Naive B cell (primary cell): ENCODE results near the gene ATP8B1. TPM values are rescaled to one million over a fixed set of nuclear protein-coding genes. Genes with fewer than 3 reads are reported as not detected.

Experiments
- ATAC-seq, 2 donors: fragments of 150-1000 bp; cut with Tn5 transposase; 2 replicates each; pipeline ENCODE4 v1.10.0; 2021; ENCODE audit warnings: low read depth in 2 of 2, mild to moderate bottlenecking in 2 of 2, moderate library complexity in 2 of 2
- DNase-seq: peaks from one replicate; pipeline ENCODE4 v3.0.0; 2022
- H3K27ac Mint-ChIP-seq, 6 donors: one replicate each; pipeline ENCODE4 v1.8.0; 2020 to 2022; ENCODE audit warnings: mild to moderate bottlenecking in 6 of 6, mixed read lengths in 6 of 6, moderate library complexity in 5 of 6, inconsistent platforms in 2 of 6
- H3K27me3 Mint-ChIP-seq, 3 donors: one replicate each; pipeline ENCODE4 v1.8.0; 2021 to 2022; ENCODE audit warnings: mixed read lengths in 3 of 3, mild to moderate bottlenecking in 1 of 3
- H3K36me3 Mint-ChIP-seq, 2 donors: one replicate each; pipeline ENCODE4 v1.8.0; 2020 to 2022; ENCODE audit warnings: mixed read lengths in 2 of 2, inconsistent platforms in 1 of 2, mild to moderate bottlenecking in 1 of 2
- H3K4me1 Mint-ChIP-seq, 3 donors: one replicate each; pipeline ENCODE4 v1.8.0; 2020 to 2022; ENCODE audit warnings: mixed read lengths in 3 of 3, inconsistent platforms in 1 of 3, mild to moderate bottlenecking in 1 of 3, moderate library complexity in 1 of 3
- H3K4me3 Mint-ChIP-seq, 8 donors: one replicate each; pipeline ENCODE4 v1.8.0; 2020 to 2022; ENCODE audit warnings: mild to moderate bottlenecking in 8 of 8, mixed read lengths in 8 of 8, moderate library complexity in 8 of 8, inconsistent platforms in 2 of 8
- H3K9me3 Mint-ChIP-seq, 7 donors: one replicate each; pipeline ENCODE4 v1.8.0; 2020 to 2022; ENCODE audit warnings: mixed read lengths in 7 of 7, mild to moderate bottlenecking in 5 of 7, inconsistent platforms in 2 of 7, moderate library complexity in 1 of 7
- polyA plus RNA-seq, 6 donors: library from polyadenylated mRNA; unstranded; fragments of 300-500 nt; fragmentation: Illumina TruSeq; gene quantifications; one replicate each; pipeline ENCODE4 v1.2.3, GENCODE V29; 2021; ENCODE audit warnings: low read depth in 6 of 6

ATP8B1 gene
- polyA plus RNA-seq, 6 donors from 2014 or later, result 0.04 to 1.1 (median 0.37) TPM; not detected in 1

- Mint-ChIP-seq H3K36me3 (peaks cover 0 to 11% of the 10 kb centered on the region in 2 donors), H3K27me3 (no peaks in the 10 kb centered on the region), H3K4me3 (no peak overlapping the region), H3K27ac (peak overlapping the region in 1 of 6 donors; percentile 48), H3K9me3 (no peaks in the 10 kb centered on the region), H3K4me1 (peaks cover 8 to 10% (median 10%) of the 10 kb centered on the region in 3 donors)
- DNase-seq (no peak), ATAC-seq (no peak)
Measured at GRCh38 chr18:57784034-57784800, 18.9 kb downstream of the ATP8B1 start.

- no peak for ATAC-seq
Measured at GRCh38 chr18:57782049-57782448, 21.1 kb downstream of the ATP8B1 start.

GRCh38 chr18:57780706-57781347 lies 22.3 kb downstream of the ATP8B1 start:
- H3K27ac Mint-ChIP-seq, result no peak overlapping the region
- no peaks in the 10 kb centered on the region for H3K9me3 Mint-ChIP-seq
- H3K4me3 Mint-ChIP-seq, result no peak overlapping the region
- ATAC-seq (no peak), DNase-seq (no peak)
- H3K36me3 Mint-ChIP-seq, result peaks cover 0 to 11% of the 10 kb centered on the region in 2 donors
- peaks cover 8 to 16% (median 10%) of the 10 kb centered on the region in 3 donors for H3K4me1 Mint-ChIP-seq
- H3K27me3 Mint-ChIP-seq, result no peaks in the 10 kb centered on the region

More at GRCh38 chr18:57782049-57782448, 21.1 kb downstream of the ATP8B1 start:
- Mint-ChIP-seq H3K27ac (no peak overlapping the region), H3K9me3 (no peaks in the 10 kb centered on the region), H3K27me3 (no peaks in the 10 kb centered on the region), H3K36me3 (peaks cover 0 to 11% of the 10 kb centered on the region in 2 donors), H3K4me1 (peaks cover 8 to 10% (median 10%) of the 10 kb centered on the region in 3 donors), H3K4me3 (no peak overlapping the region)
- no peak for DNase-seq

GRCh38 chr18:57780318-57780705 lies 22.8 kb downstream of the ATP8B1 start:
- no peak for DNase-seq
- Mint-ChIP-seq H3K27ac (peak overlapping the region in 3 of 6 donors; percentile 5 to 60 (median 59)), H3K4me1 (peaks cover 8 to 21% (median 10%) of the 10 kb centered on the region in 3 donors), H3K4me3 (no peak overlapping the region), H3K27me3 (no peaks in the 10 kb centered on the region), H3K36me3 (peaks cover 0 to 11% of the 10 kb centered on the region in 2 donors), H3K9me3 (no peaks in the 10 kb centered on the region)
- no peak for ATAC-seq

DNA sequence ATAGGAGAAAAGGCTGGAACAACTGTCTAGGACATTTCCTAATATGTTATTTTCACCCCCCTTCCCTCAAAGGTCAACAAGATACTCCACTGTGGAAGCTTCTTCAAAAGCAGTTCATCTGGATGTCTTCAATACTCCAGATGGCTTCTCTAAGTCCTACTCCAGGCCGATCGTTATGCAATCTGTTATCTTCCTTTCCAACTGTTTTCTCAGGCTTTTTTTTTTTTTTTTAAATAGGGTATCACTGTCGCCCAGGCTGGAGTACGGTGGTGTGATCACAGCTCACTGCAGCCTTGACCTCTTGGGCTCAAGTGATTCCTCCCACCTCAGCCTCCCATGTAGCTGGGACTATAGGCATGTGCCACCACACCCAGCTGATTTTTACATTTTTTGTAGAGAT lies 26.3 kb downstream of the ATP8B1 start:
- ATAC-seq (no peak), DNase-seq (no peak)
- no peaks in the 10 kb centered on the region for H3K9me3 Mint-ChIP-seq
- H3K27me3 Mint-ChIP-seq, result no peaks in the 10 kb centered on the region
- H3K36me3 Mint-ChIP-seq, result no peaks in the 10 kb centered on the region
- peak overlapping the region in 1 of 6 donors; percentile 58 for H3K27ac Mint-ChIP-seq
- peaks cover 22 to 49% (median 42%) of the 10 kb centered on the region in 3 donors for H3K4me1 Mint-ChIP-seq
- no peak overlapping the region for H3K4me3 Mint-ChIP-seq

DNA sequence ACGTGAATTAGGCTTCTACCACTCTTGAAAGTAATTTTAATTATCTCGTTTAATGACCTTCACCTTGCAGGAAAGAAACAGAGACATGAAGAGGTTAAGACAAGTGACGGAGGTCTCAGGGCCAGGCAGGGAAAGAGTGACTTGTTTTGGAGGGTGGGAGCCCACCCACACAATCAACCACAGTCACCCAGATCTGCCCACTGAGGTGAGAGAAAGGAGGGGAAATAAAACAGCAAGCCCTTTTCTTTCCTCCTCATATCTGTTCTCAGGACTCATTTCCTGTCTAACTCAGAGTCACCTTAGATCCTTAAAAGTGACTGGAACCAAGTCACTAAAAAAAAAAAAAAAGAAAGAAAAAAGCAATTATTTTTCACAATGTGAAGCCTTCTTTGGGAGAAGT lies 26.8 kb downstream of the ATP8B1 start:
- H3K4me1 Mint-ChIP-seq, result peaks cover 22 to 49% (median 42%) of the 10 kb centered on the region in 3 donors
- no peak for ATAC-seq
- H3K27me3 Mint-ChIP-seq, result no peaks in the 10 kb centered on the region
- H3K36me3 Mint-ChIP-seq, result no peaks in the 10 kb centered on the region
- H3K27ac Mint-ChIP-seq, result no peak overlapping the region
- DNase-seq, result no peak
- no peaks in the 10 kb centered on the region for H3K9me3 Mint-ChIP-seq
- no peak overlapping the region for H3K4me3 Mint-ChIP-seq

DNA sequence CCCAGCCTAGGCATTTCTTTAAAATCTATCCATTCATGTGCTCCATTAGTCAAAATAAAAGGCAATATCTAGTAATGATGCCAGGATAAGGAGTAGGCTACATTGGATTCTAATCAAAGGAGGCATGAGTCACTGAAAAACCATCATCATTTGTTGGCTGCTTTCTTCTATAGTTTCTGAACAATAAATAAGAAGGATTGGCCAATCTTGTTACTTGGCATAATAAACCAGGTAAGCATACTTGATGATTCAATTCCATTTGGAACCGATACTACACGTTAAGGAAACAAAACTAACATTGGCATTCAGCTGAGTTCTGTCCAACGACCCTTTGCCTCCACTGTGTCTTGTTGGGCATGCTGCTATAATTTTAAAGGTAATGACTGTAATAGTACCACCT lies 27.2 kb downstream of the ATP8B1 start:
- DNase-seq (no peak), ATAC-seq (no peak)
- Mint-ChIP-seq H3K36me3 (no peaks in the 10 kb centered on the region), H3K9me3 (no peaks in the 10 kb centered on the region), H3K4me3 (no peak overlapping the region), H3K27me3 (no peaks in the 10 kb centered on the region), H3K27ac (no peak overlapping the region), H3K4me1 (peaks cover 22 to 50% (median 42%) of the 10 kb centered on the region in 3 donors)

DNA sequence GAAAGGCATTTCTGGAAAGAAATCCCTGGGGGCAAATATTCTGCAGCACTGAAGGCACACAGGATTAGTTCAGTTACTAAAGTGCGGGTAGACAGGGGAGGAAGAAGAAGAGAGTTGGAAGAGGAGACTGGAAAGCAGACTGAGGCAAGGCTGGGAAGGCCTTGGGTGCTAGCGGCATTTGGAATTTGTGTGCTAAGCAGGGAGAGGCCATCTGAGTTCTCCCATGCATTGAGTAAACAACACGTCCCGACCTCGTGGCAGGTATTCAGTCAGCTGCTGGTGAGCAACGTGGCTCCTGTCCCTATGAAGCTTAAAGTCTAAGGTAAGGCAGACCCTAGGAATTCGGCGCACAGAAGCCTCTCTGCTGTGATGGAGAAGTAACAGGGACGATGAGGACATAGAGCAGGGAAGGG lies 30.7 kb downstream of the ATP8B1 start:
- Mint-ChIP-seq H3K27ac (peak overlapping the region in 2 of 6 donors; percentile 1 to 29), H3K27me3 (no peaks in the 10 kb centered on the region), H3K36me3 (no peaks in the 10 kb centered on the region), H3K9me3 (no peaks in the 10 kb centered on the region), H3K4me3 (peak overlapping the region in 1 of 8 donors; percentile 40), H3K4me1 (peaks cover 14 to 41% (median 38%) of the 10 kb centered on the region in 3 donors)
- ATAC-seq (no peak), DNase-seq (no peak)

DNA sequence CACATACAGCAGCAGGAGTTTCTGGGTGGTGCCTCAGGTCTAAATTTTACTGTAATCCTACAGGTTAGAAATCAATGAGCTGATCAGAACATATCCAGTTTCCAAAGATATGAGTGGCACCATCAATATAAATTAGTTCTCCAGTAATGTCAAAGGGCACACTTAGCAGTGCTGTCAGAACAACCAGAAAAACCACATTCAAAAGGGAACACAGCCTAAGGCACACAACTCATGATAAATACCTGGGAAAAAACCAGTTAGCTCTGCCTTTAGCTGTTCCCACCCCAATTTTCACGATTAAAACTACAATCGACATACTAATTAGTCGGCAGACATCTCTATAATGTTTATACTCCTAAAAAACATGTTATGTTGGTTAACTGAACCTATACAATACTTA lies 31.5 kb downstream of the ATP8B1 start:
- peaks cover 4 to 5% of the 10 kb centered on the region in 2 donors for H3K36me3 Mint-ChIP-seq
- no peak for DNase-seq
- H3K4me3 Mint-ChIP-seq, result no peak overlapping the region
- H3K27ac Mint-ChIP-seq, result peak overlapping the region in 1 of 6 donors; percentile 66
- peaks cover 18 to 42% (median 38%) of the 10 kb centered on the region in 3 donors for H3K4me1 Mint-ChIP-seq
- no peak for ATAC-seq
- H3K27me3 Mint-ChIP-seq, result no peaks in the 10 kb centered on the region
- no peaks in the 10 kb centered on the region for H3K9me3 Mint-ChIP-seq

- ATAC-seq (no peak), DNase-seq (no peak)
- no peak overlapping the region for H3K4me3 Mint-ChIP-seq
- peak overlapping the region in 1 of 6 donors; percentile 66 for H3K27ac Mint-ChIP-seq
- peaks cover 19 to 41% (median 38%) of the 10 kb centered on the region in 3 donors for H3K4me1 Mint-ChIP-seq
- H3K9me3 Mint-ChIP-seq, result no peaks in the 10 kb centered on the region
- no peaks in the 10 kb centered on the region for H3K27me3 Mint-ChIP-seq
- H3K36me3 Mint-ChIP-seq, result peaks cover 5 to 7% of the 10 kb centered on the region in 2 donors
Measured at GRCh38 chr18:57771193-57771592, 31.9 kb downstream of the ATP8B1 start.

DNA sequence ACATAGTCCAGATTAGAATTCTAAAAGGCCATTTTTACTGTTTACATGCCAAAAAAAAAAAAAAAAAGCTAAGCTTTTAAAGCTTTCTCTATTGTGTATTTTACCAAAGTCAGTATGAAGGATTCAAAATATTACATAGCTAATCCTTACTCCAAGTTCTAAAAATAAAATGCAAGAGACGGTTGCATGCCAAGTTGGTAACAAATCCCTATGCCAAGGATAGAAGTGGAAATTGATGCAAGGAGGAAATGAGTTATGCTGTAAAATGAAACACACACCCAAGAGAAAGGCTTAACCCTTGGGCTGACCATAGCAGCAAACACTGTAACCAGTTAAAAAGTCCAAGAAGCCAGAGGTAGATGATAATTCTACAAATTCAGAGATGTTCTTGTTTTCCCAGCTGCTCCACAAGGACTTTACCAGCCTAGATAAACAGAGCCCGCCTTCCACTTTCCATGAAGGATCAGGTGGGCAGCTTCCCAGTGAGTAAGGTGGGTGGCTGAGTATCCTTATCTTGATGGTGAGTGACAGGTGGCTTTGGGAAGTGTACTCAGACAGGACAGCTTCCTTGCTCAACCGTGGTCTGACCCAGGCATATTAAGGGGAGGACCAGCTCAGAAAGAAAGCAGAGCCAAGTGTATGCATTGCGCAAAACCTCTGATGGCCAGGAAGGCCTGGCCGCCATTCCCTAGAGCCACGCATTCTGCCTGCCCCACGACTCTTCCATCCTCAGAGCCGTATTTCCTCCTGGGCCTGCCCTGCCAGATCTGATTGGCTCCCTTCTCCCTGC lies 34.4 kb downstream of the ATP8B1 start:
- H3K27me3 Mint-ChIP-seq, result no peaks in the 10 kb centered on the region
- H3K4me3 Mint-ChIP-seq, result no peak overlapping the region
- peaks cover 5 to 22% of the 10 kb centered on the region in 2 donors for H3K36me3 Mint-ChIP-seq
- H3K4me1 Mint-ChIP-seq, result peaks cover 18 to 31% (median 25%) of the 10 kb centered on the region in 3 donors
- H3K27ac Mint-ChIP-seq, result peak overlapping the region in 1 of 6 donors; percentile 78
- DNase-seq, result no peak
- ATAC-seq, result no peak
- H3K9me3 Mint-ChIP-seq, result peaks cover 0 to 3% (median 0%) of the 10 kb centered on the region in 7 donors

- peak overlapping the region in 1 of 6 donors; percentile 53 for H3K27ac Mint-ChIP-seq
Measured at GRCh38 chr18:57767259-57768050, 35.7 kb downstream of the ATP8B1 start.

More at GRCh38 chr18:57767259-57768050, 35.7 kb downstream of the ATP8B1 start:
- Mint-ChIP-seq H3K36me3 (peaks cover 5 to 22% of the 10 kb centered on the region in 2 donors), H3K27me3 (no peaks in the 10 kb centered on the region), H3K4me1 (peaks cover 13 to 18% (median 14%) of the 10 kb centered on the region in 3 donors), H3K4me3 (no peak overlapping the region), H3K9me3 (peaks cover 0 to 3% (median 0%) of the 10 kb centered on the region in 7 donors)
- DNase-seq (no peak), ATAC-seq (no peak)
